Hepatocyte (in vitro differentiated cells): ENCODE data around the gene LPCAT3. TPM values are rescaled to one million over a fixed set of nuclear protein-coding genes. Genes with fewer than 3 reads are reported as not detected.

Source experiments
- DNase-seq: peaks from one replicate; pipeline ENCODE4 v3.0.0-alpha.2; 2016; ENCODE audit warnings: low spot score
- H2AFZ ChIP-seq: fragments of 200-600 bp; sonication (generic); 2 replicates; pipeline ENCODE4 v1.6.0; 2016; ENCODE audit warnings: antibody characterized with exemption, mild to moderate bottlenecking
- H3K27ac ChIP-seq: fragments of 200-600 bp; sonication (generic); 2 replicates; pipeline ENCODE4 v1.5.1; 2016; ENCODE audit warnings: mild to moderate bottlenecking
- H3K27me3 ChIP-seq: fragments of 200-600 bp; sonication (generic); 2 replicates; pipeline ENCODE4 v1.6.1; 2016
- H3K36me3 ChIP-seq: fragments of 200-600 bp; sonication (generic); replicated peaks from 2 replicates; pipeline ENCODE4 v1.5.1; 2016; ENCODE audit warnings: low read depth; ENCODE audit not compliant: insufficient read depth
- H3K4me1 ChIP-seq: fragments of 200-600 bp; sonication (generic); 2 replicates; pipeline ENCODE4 v1.5.1; 2016; ENCODE audit warnings: mild to moderate bottlenecking, moderate library complexity; ENCODE audit not compliant: insufficient read depth
- H3K4me2 ChIP-seq: fragments of 200-600 bp; sonication (generic); 2 replicates; pipeline ENCODE4 v1.6.0; 2016
- H3K4me3 ChIP-seq: fragments of 200-600 bp; sonication (generic); 2 replicates; pipeline ENCODE4 v1.5.1; 2016; ENCODE audit warnings: mild to moderate bottlenecking
- H3K79me2 ChIP-seq: fragments of 200-600 bp; sonication (generic); 2 replicates; pipeline ENCODE4 v1.6.0; 2017; ENCODE audit warnings: mild to moderate bottlenecking
- H3K9me2 ChIP-seq: fragments of 200-600 bp; sonication (generic); replicated peaks from 2 replicates; pipeline ENCODE4 v1.6.0; 2017; ENCODE audit warnings: mild to moderate bottlenecking; ENCODE audit not compliant: insufficient read depth
- H3K9me3 ChIP-seq: fragments of 200-600 bp; sonication (generic); 2 replicates; pipeline ENCODE4 v1.5.1; 2016; ENCODE audit warnings: low read depth, mild to moderate bottlenecking
- H4K20me1 ChIP-seq: fragments of 200-600 bp; sonication (generic); 2 replicates; pipeline ENCODE4 v1.6.0; 2016; ENCODE audit warnings: mild to moderate bottlenecking; ENCODE audit not compliant: insufficient read depth, poor library complexity, severe bottlenecking
- CTCF ChIP-seq: fragments of 200-600 bp; sonication (generic); IDR thresholded peaks from 2 replicates; pipeline ENCODE4 v1.5.1; 2016; ENCODE audit warnings: antibody characterized with exemption, mild to moderate bottlenecking; ENCODE audit not compliant: poor library complexity
- EZH2 ChIP-seq: fragments of 200-600 bp; sonication (generic); IDR thresholded peaks from 2 replicates; pipeline ENCODE4 v1.6.1; 2016; ENCODE audit warnings: antibody characterized with exemption, mild to moderate bottlenecking, borderline replicate concordance
- EZH2phosphoT487 ChIP-seq: fragments of 200-600 bp; sonication (generic); IDR thresholded peaks from one replicate; pipeline ENCODE4 v1.6.1; 2018; ENCODE audit warnings: antibody characterized with exemption, mild to moderate bottlenecking, low read depth, moderate library complexity; ENCODE audit not compliant: unreplicated experiment, severe bottlenecking
- WGBS: methylation state at CpG from one replicate; pipeline ENCODE4 v1.1.6; 2016; ENCODE audit warnings: low lambda C conversion rate; ENCODE audit errors: missing lambda C conversion rate; 5-methylcytosine and 5-hydroxymethylcytosine counted together
- polyA plus RNA-seq: library from polyadenylated mRNA; unstranded; fragments of >200 nt; fragmentation: Nextera tagmentation; extraction: Ambion mirVana; gene quantifications from 2 replicates; pipeline ENCODE4 v1.2.1, GENCODE V29; 2016
- total RNA-seq: library from RNA; depleted of rRNA; stranded (reverse); fragments of >200 nt; gene quantifications from 2 replicates; pipeline ENCODE4 v1.2.3, GENCODE V29; 2014

The LPCAT3 gene
- total and polyA plus RNA-seq, 2 experiments from 2014 or later, result 78.6 to 119 TPM

- no peak for DNase-seq
- no peaks in the 10 kb centered on the region for H3K9me3 ChIP-seq
- H4K20me1 ChIP-seq, result peaks cover 56% of the 10 kb centered on the region
- peak overlapping the region; percentile 37 for H3K4me2 ChIP-seq
- H3K36me3 ChIP-seq, result no peaks in the 10 kb centered on the region
- no peak overlapping the region for H3K4me3 ChIP-seq
- H3K27me3 ChIP-seq, result no peaks in the 10 kb centered on the region
- WGBS, result 69% methylated on average over 1 of the region's 1 CpG
- no peaks in the 10 kb centered on the region for H3K9me2 ChIP-seq
- H3K4me1 ChIP-seq, result peaks cover 46% of the 10 kb centered on the region
- H2AFZ ChIP-seq, result no peak overlapping the region
- peaks cover 79% of the 10 kb centered on the region for H3K79me2 ChIP-seq
- TF ChIP-seq EZH2 (no peak), CTCF (no peak), EZH2phosphoT487 (no peak)
- peak overlapping the region; percentile 12 for H3K27ac ChIP-seq
Observed at GRCh38 chr12:6932766-6933165, 85.5 kb downstream of the LPCAT3 start.

GRCh38 chr12:6929466-6930452 is 88.5 kb downstream of the LPCAT3 start:
- Histone ChIP-seq H3K27me3 (no peaks in the 10 kb centered on the region), H3K4me1 (peaks cover 61% of the 10 kb centered on the region), H4K20me1 (peaks cover 56% of the 10 kb centered on the region), H3K9me2 (no peaks in the 10 kb centered on the region), H3K9me3 (no peaks in the 10 kb centered on the region), H3K4me2 (peak overlapping the region; percentile 91), H3K27ac (peak overlapping the region; percentile 99), H3K36me3 (no peaks in the 10 kb centered on the region), H3K79me2 (peaks cover 79% of the 10 kb centered on the region), H2AFZ (no peak overlapping the region), H3K4me3 (peak overlapping the region; percentile 89)
- DNase-seq, result no peak
- 46% methylated on average over 7 of the region's 7 CpGs for WGBS
- TF ChIP-seq EZH2, result no peak
- TF ChIP-seq CTCF, result no peak
- TF ChIP-seq EZH2phosphoT487, result no peak

- Histone ChIP-seq H4K20me1 (peaks cover 52% of the 10 kb centered on the region), H3K9me3 (no peaks in the 10 kb centered on the region), H3K4me3 (peak overlapping the region; percentile 89), H3K9me2 (no peaks in the 10 kb centered on the region), H3K27me3 (no peaks in the 10 kb centered on the region), H3K4me1 (peaks cover 62% of the 10 kb centered on the region), H3K79me2 (peaks cover 70% of the 10 kb centered on the region), H3K36me3 (no peaks in the 10 kb centered on the region), H3K27ac (peak overlapping the region; percentile 99), H2AFZ (no peak overlapping the region), H3K4me2 (peak overlapping the region; percentile 91)
- no peak for DNase-seq
- WGBS, result 3% methylated on average over 12 of the region's 19 CpGs
- TF ChIP-seq CTCF (no peak), EZH2phosphoT487 (no peak), EZH2 (no peak)
Observed at GRCh38 chr12:6928703-6929407, 89.4 kb downstream of the LPCAT3 start.
